OCI-LY1 (cell line): Measurements from ENCODE around the gene OLAH.
"Not testable (repeated sequence)": the region's sequence is repeated elsewhere in the genome, so short reads cannot be mapped to it uniquely, and the experiment has no call there.

Experiments used
- H2AFZ ChIP-seq: fragments of 200-600 bp; sonication (generic), shearing (Covaris generic); 2 replicates; pipeline ENCODE4 v1.6.0; 2014; ENCODE audit warnings: antibody characterized with exemption, mild to moderate bottlenecking, low read length
- H3F3A ChIP-seq: fragments of 200-600 bp; sonication (generic), shearing (Covaris generic); 2 replicates; pipeline ENCODE4 v1.6.0; 2014; ENCODE audit warnings: mild to moderate bottlenecking, antibody characterized with exemption, low read length, moderate library complexity; ENCODE audit not compliant: insufficient read depth
- H3K27ac ChIP-seq: fragments of 200-600 bp; sonication (generic); 2 replicates; pipeline ENCODE4 v1.5.1; 2014; ENCODE audit warnings: low read length, mixed run types, mild to moderate bottlenecking, low read depth; ENCODE audit not compliant: poor library complexity, severe bottlenecking
- H3K27me3 ChIP-seq: fragments of 200-600 bp; sonication (generic); 2 replicates; pipeline ENCODE4 v1.6.0; 2014; ENCODE audit warnings: antibody characterized with exemption, mild to moderate bottlenecking, low read length, moderate library complexity; ENCODE audit not compliant: insufficient read depth
- H3K36me3 ChIP-seq: fragments of 200-600 bp; sonication (generic); 2 replicates; pipeline ENCODE4 v1.6.1; 2014; ENCODE audit warnings: mild to moderate bottlenecking, antibody characterized with exemption, low read length, moderate library complexity, mixed read lengths; ENCODE audit not compliant: insufficient read depth
- H3K4me1 ChIP-seq: fragments of 200-600 bp; sonication (generic); 2 replicates; pipeline ENCODE4 v1.5.1; 2014; ENCODE audit warnings: mild to moderate bottlenecking, low read length, moderate library complexity; ENCODE audit not compliant: insufficient read depth, severe bottlenecking
- H3K4me2 ChIP-seq: fragments of 200-600 bp; sonication (generic), shearing (Covaris generic); 2 replicates; pipeline ENCODE4 v1.6.1; 2014; ENCODE audit warnings: low read length
- H3K4me3 ChIP-seq: fragments of 200-600 bp; sonication (generic); 2 replicates; pipeline ENCODE4 v1.5.1; 2014; ENCODE audit warnings: low read length, low read depth, mild to moderate bottlenecking, mixed read lengths; ENCODE audit not compliant: poor library complexity, severe bottlenecking
- H3K79me2 ChIP-seq: fragments of 200-600 bp; shearing (Covaris generic); 2 replicates; pipeline ENCODE4 v1.6.1; 2016; ENCODE audit warnings: mixed run types, low read length, mixed read lengths; ENCODE audit not compliant: insufficient read depth
- H3K9ac ChIP-seq: fragments of 200-600 bp; sonication (generic), shearing (Covaris generic); 2 replicates; pipeline ENCODE4 v1.6.1; 2014; ENCODE audit warnings: mild to moderate bottlenecking, low read length, mixed read lengths
- H3K9me2 ChIP-seq: fragments of 200-600 bp; sonication (generic), shearing (Covaris generic); 2 replicates; pipeline ENCODE4 v1.6.1; 2014; ENCODE audit warnings: low read depth, mild to moderate bottlenecking, low read length, mixed read lengths
- H3K9me3 ChIP-seq: fragments of 200-600 bp; shearing (Covaris generic); 2 replicates; pipeline ENCODE4 v1.6.1; 2014; ENCODE audit warnings: low read length, mixed read lengths
- H4K20me1 ChIP-seq: fragments of 200-600 bp; sonication (generic), shearing (Covaris generic); 2 replicates; pipeline ENCODE4 v1.6.0; 2016; ENCODE audit warnings: mild to moderate bottlenecking, low read length; ENCODE audit not compliant: insufficient read depth
- EZH2 ChIP-seq: fragments of 200-600 bp; sonication (generic), shearing (Covaris generic); IDR thresholded peaks from 2 replicates; pipeline ENCODE4 v1.8.0; 2017; ENCODE audit warnings: borderline replicate concordance, mixed run types, mild to moderate bottlenecking, antibody characterized with exemption, low read length, moderate library complexity, mixed read lengths
- TF ChIP-seq, protein P1 (sequence below): fragments of 200-600 bp; sonication (generic), shearing (Covaris generic); IDR thresholded peaks from 2 replicates; pipeline ENCODE4 v1.5.1; 2017; ENCODE audit warnings: mild to moderate bottlenecking, antibody characterized with exemption, low read length, moderate library complexity, mixed read lengths

OLAH gene

GRCh38 chr10:15043674-15044073, at the start of gene OLAH:
OLAH (plus strand) TSS chr10:15043943; CDS start chr10:15047289, 3,346 bp downstream.
- Histone ChIP-seq H3K4me2 (no peak within 1 kb of the TSS), H3K27ac (no peak within 1 kb of the TSS), H3K4me1 (no peaks in the 10 kb centered on the region), H4K20me1 (no peaks in the 10 kb centered on the region), H3K9me3 (no peaks in the 10 kb centered on the region), H3K36me3 (no peaks in the 10 kb centered on the region), H3K4me3 (no peak within 1 kb of the TSS), H3K9me2 (no peaks in the 10 kb centered on the region), H2AFZ (no peak within 1 kb of the TSS), H3K9ac (no peak within 1 kb of the TSS), H3K27me3 (no peaks in the 10 kb centered on the region), H3F3A (no peaks in the 10 kb centered on the region), H3K79me2 (no peaks in the 10 kb centered on the region)
- TF ChIP-seq, protein P1, sequence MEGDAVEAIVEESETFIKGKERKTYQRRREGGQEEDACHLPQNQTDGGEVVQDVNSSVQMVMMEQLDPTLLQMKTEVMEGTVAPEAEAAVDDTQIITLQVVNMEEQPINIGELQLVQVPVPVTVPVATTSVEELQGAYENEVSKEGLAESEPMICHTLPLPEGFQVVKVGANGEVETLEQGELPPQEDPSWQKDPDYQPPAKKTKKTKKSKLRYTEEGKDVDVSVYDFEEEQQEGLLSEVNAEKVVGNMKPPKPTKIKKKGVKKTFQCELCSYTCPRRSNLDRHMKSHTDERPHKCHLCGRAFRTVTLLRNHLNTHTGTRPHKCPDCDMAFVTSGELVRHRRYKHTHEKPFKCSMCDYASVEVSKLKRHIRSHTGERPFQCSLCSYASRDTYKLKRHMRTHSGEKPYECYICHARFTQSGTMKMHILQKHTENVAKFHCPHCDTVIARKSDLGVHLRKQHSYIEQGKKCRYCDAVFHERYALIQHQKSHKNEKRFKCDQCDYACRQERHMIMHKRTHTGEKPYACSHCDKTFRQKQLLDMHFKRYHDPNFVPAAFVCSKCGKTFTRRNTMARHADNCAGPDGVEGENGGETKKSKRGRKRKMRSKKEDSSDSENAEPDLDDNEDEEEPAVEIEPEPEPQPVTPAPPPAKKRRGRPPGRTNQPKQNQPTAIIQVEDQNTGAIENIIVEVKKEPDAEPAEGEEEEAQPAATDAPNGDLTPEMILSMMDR: no peak
- no peak for TF ChIP-seq EZH2

GRCh38 chr10:14995964-14996565, 47.7 kb upstream of the OLAH start:
- no peaks in the 10 kb centered on the region for H3K27me3 ChIP-seq
- no peak for TF ChIP-seq EZH2
- TF ChIP-seq, protein P1: no peak
- no peaks in the 10 kb centered on the region for H3K9me2 ChIP-seq
- no peaks in the 10 kb centered on the region for H3K9me3 ChIP-seq
- no peaks in the 10 kb centered on the region for H3K79me2 ChIP-seq
- H3K4me3 ChIP-seq: no peak overlapping the region
- no peak overlapping the region for H2AFZ ChIP-seq
- H3K4me2 ChIP-seq: no peak overlapping the region
- H3K36me3 ChIP-seq: no peaks in the 10 kb centered on the region
- H3K27ac ChIP-seq: no peak overlapping the region
- no peaks in the 10 kb centered on the region for H3K4me1 ChIP-seq
- no peaks in the 10 kb centered on the region for H3F3A ChIP-seq
- H4K20me1 ChIP-seq: no peaks in the 10 kb centered on the region
- H3K9ac ChIP-seq: no peak overlapping the region

- not testable (repeated sequence) for H3K79me2 ChIP-seq, H3K9me2 ChIP-seq, H3K36me3 ChIP-seq, H3K9me3 ChIP-seq, H2AFZ ChIP-seq, H3K27me3 ChIP-seq, H3F3A ChIP-seq, H3K4me1 ChIP-seq, H3K9ac ChIP-seq, H3K4me3 ChIP-seq, H4K20me1 ChIP-seq, H3K4me2 ChIP-seq, H3K27ac ChIP-seq
These were observed 30.2 kb upstream of the OLAH start for GRCh38 chr10:15013530-15013929.

- H3K4me2 ChIP-seq: no peak overlapping the region
- no peak overlapping the region for H2AFZ ChIP-seq
- no peak overlapping the region for H3K9ac ChIP-seq
These were observed 28.3 kb upstream of the OLAH start for GRCh38 chr10:15015451-15015850.

GRCh38 chr10:15020966-15021365, 22.8 kb upstream of the OLAH start:
- H3K4me3 ChIP-seq, H3K4me2 ChIP-seq, H3K9me2 ChIP-seq, H3K36me3 ChIP-seq, H3F3A ChIP-seq, H3K4me1 ChIP-seq, H3K9ac ChIP-seq, H3K79me2 ChIP-seq, H3K27me3 ChIP-seq, H2AFZ ChIP-seq, H3K27ac ChIP-seq, H3K9me3 ChIP-seq, H4K20me1 ChIP-seq: not testable (repeated sequence)

More at GRCh38 chr10:15015451-15015850, 28.3 kb upstream of the OLAH start:
- Histone ChIP-seq H3K9me2 (no peaks in the 10 kb centered on the region), H3F3A (no peaks in the 10 kb centered on the region), H3K27me3 (no peaks in the 10 kb centered on the region), H3K36me3 (no peaks in the 10 kb centered on the region), H3K79me2 (no peaks in the 10 kb centered on the region), H3K4me1 (no peaks in the 10 kb centered on the region), H3K27ac (no peak overlapping the region), H3K4me3 (no peak overlapping the region), H4K20me1 (no peaks in the 10 kb centered on the region), H3K9me3 (no peaks in the 10 kb centered on the region)
- no peak for TF ChIP-seq EZH2
- TF ChIP-seq, protein P1: no peak
